C4-2B (cell line): ENCODE measurements around the gene HK1.

Source experiments
- ZFX ChIP-seq: fragments of 450-650 bp; IDR thresholded peaks from 2 replicates; pipeline ENCODE4 v1.6.1; 2017
- TF ChIP-seq, protein P1 (sequence below): fragments of 450-650 bp; conservative IDR thresholded peaks from 2 replicates; pipeline ENCODE4 v1.5.1; 2017; ENCODE audit warnings: mild to moderate bottlenecking

DNA sequence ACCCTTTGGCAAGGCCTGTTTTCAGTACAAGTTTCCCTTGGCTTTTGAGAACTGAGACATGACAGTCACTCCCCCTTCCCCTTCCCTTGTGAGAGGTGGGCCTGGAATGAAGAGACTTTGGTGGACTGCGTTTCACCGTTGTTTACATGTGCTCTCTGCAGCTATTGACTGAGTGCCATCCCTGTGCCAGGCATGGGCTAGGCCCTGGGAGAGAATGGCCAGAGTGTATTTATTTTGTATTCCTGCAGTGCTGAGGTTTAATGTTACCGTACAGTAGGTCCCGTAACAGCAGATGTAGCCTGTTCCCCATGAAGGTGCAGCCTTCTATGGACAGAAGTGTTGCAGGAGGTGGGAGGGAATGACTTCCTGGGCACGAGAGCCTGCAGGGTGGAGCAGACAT lies 88.4 kb downstream of the HK1 start:
- TF ChIP-seq, protein P1, sequence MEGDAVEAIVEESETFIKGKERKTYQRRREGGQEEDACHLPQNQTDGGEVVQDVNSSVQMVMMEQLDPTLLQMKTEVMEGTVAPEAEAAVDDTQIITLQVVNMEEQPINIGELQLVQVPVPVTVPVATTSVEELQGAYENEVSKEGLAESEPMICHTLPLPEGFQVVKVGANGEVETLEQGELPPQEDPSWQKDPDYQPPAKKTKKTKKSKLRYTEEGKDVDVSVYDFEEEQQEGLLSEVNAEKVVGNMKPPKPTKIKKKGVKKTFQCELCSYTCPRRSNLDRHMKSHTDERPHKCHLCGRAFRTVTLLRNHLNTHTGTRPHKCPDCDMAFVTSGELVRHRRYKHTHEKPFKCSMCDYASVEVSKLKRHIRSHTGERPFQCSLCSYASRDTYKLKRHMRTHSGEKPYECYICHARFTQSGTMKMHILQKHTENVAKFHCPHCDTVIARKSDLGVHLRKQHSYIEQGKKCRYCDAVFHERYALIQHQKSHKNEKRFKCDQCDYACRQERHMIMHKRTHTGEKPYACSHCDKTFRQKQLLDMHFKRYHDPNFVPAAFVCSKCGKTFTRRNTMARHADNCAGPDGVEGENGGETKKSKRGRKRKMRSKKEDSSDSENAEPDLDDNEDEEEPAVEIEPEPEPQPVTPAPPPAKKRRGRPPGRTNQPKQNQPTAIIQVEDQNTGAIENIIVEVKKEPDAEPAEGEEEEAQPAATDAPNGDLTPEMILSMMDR, result no peak
- no peak for TF ChIP-seq ZFX
